GM12878 (cell line): ENCODE data around the gene ZNF444. TPM values are rescaled to one million over a fixed set of nuclear protein-coding genes. Genes with fewer than 3 reads are reported as not detected.
A peak's percentile ranks its signal among the peaks of the same experiment; 100 is the strongest.

Experiments
- ATAC-seq: fragments of 200-7000 bp; cut with Tn5 transposase; 3 replicates; pipeline ENCODE4 v1.9.1; 2020; ENCODE audit warnings: mild to moderate bottlenecking, moderate library complexity
- BruUV-seq: library from RNA; stranded (reverse); fragments of 400-500 nt; replicated peaks from 2 replicates; lab custom pipeline; 2021; lab: Mats Ljungman, UMichigan
- CTCF ChIA-PET: fragments of 300-600 bp; sonication (Branson Sonifier 250); formaldehyde crosslinking; extraction: SDS; loops from one replicate; lab custom pipeline; 2021; ENCODE audit warnings: inconsistent platforms; lab: Yijun Ruan, JAX
- POLR2A ChIA-PET: fragments of 350-600 bp; formaldehyde crosslinking; extraction: SDS; loops from one replicate; lab custom pipeline; 2021; ENCODE audit warnings: inconsistent platforms; lab: Charles Lee
- RAD21 ChIA-PET: fragments of 300-600 bp; sonication (Branson Sonifier 250); formaldehyde crosslinking; loops from one replicate; lab custom pipeline; 2023; ENCODE audit warnings: antibody characterized with exemption; ENCODE audit not compliant: unreplicated experiment; lab: Charles Lee
- SMC1A ChIA-PET: fragments of 300-600 bp; sonication (Branson Sonifier 250); formaldehyde crosslinking; loops from one replicate; lab custom pipeline; 2023; ENCODE audit not compliant: unreplicated experiment, uncharacterized antibody; lab: Charles Lee
- DNase-seq: peaks from one replicate; pipeline ENCODE4 v3.0.0-alpha.2; 2011; ENCODE audit warnings: low read depth, low spot score
- FAIRE-seq: peaks from 3 replicates; lab custom pipeline; 2011; peaks lifted over from hg19 to GRCh38; lab: Jason Lieb, UNC
- H2AFZ ChIP-seq: 2 replicates; pipeline ENCODE4 v1.6.0; 2011; ENCODE audit warnings: low read depth, low read length, control low read depth; ENCODE audit not compliant: control insufficient read depth
- H3K27ac ChIP-seq: 2 replicates; pipeline ENCODE4 v1.5.1; 2011; ENCODE audit warnings: control low read depth; ENCODE audit not compliant: control insufficient read depth, insufficient read depth
- H3K27me3 ChIP-seq, 2 experiments: replicated peaks in 1 of 2; 2 replicates each; pipeline versions ENCODE4 v1.6.0 to v1.6.1; 2011; ENCODE audit warnings: low read length in 1 of 2; ENCODE audit not compliant: control insufficient read depth in 2 of 2, insufficient read depth in 2 of 2
- H3K36me3 ChIP-seq, 2 experiments: 2 replicates each; pipeline ENCODE4 v1.5.1; 2011; ENCODE audit warnings: low read length in 1 of 2; ENCODE audit not compliant: control insufficient read depth in 2 of 2, insufficient read depth in 2 of 2
- H3K4me1 ChIP-seq: 2 replicates; pipeline ENCODE4 v1.6.1; 2011; ENCODE audit warnings: mild to moderate bottlenecking, low read length, moderate library complexity, mixed read lengths; ENCODE audit not compliant: control insufficient read depth, insufficient read depth
- H3K4me2 ChIP-seq: 2 replicates; pipeline ENCODE4 v1.6.0; 2011; ENCODE audit warnings: control low read depth; ENCODE audit not compliant: control insufficient read depth, insufficient read depth
- H3K4me3 ChIP-seq: fragments of 200-600 bp; sonication (generic); 2 replicates; pipeline ENCODE4 v1.5.1; 2016
- H3K79me2 ChIP-seq: 2 replicates; pipeline ENCODE4 v1.6.0; 2011; ENCODE audit warnings: low read length; ENCODE audit not compliant: control insufficient read depth, insufficient read depth
- H3K9ac ChIP-seq: 2 replicates; pipeline ENCODE4 v1.8.0; 2011; ENCODE audit warnings: low read length, control low read depth, mixed read lengths; ENCODE audit not compliant: control insufficient read depth, insufficient read depth
- H3K9me3 ChIP-seq: replicated peaks from 3 replicates; pipeline ENCODE4 v1.5.1; 2011; ENCODE audit warnings: mild to moderate bottlenecking, low read length; ENCODE audit not compliant: control insufficient read depth, insufficient read depth
- H4K20me1 ChIP-seq: 2 replicates; pipeline ENCODE4 v1.6.0; 2011; ENCODE audit not compliant: control insufficient read depth, insufficient read depth
- KLF5 ChIP-seq: fragments of 450-650 bp; IDR thresholded peaks from 2 replicates; pipeline ENCODE4 v1.6.1; 2014; ENCODE audit warnings: mild to moderate bottlenecking; ENCODE audit not compliant: partially characterized antibody
- ZNF592 ChIP-seq: fragments of 450-650 bp; IDR thresholded peaks from 2 replicates; pipeline ENCODE4 v1.6.1; 2017; ENCODE audit warnings: mild to moderate bottlenecking, moderate library complexity
- WGBS: methylation state at CpG from one replicate; pipeline ENCODE4 v1.1.6; 2016; ENCODE audit warnings: low lambda C conversion rate; ENCODE audit not compliant: insufficient replicate concordance, insufficient coverage; ENCODE audit errors: missing lambda C conversion rate; 5-methylcytosine and 5-hydroxymethylcytosine counted together
- in situ Hi-C: fragments of 300-500 bp; cut with MboI; formaldehyde crosslinking; loops from 9 replicates; pipeline ENCODE4 v1.14.3; 2018; ENCODE audit warnings: mixed read lengths
- intact Hi-C: fragments of 100-400 bp; cut with micrococcal nuclease; formaldehyde crosslinking; loops from one replicate; pipeline ENCODE4 v1.14.2; 2022; ENCODE audit not compliant: unreplicated experiment
- polyA plus RNA-seq, 11 experiments: library from polyadenylated mRNA; depleted of rRNA in 4 of 11; unstranded in 6 of 11; stranded (reverse) in 5 of 11; fragments of >200 nt; fragmentation: Nextera tagmentation in 4 of 11; fragmentation: Illumina TruSeq in 1 of 11; extraction: Ambion mirVana in 4 of 11; extraction: Trizol in 1 of 11; gene quantifications; 1 replicate in 1 of 11; 2 replicates in 10 of 11; pipeline versions ENCODE4 v1.2.1 to v1.2.3, GENCODE V29; 2011 to 2016; ENCODE audit warnings: inconsistent platforms in 2 of 11, missing spikeins in 2 of 11, low read depth in 1 of 11
- total RNA-seq, 4 experiments: library from RNA; depleted of rRNA in 3 of 4; stranded (reverse); fragments of >200 nt in 3 of 4; fragmentation: Illumina TruSeq in 1 of 4; extraction: Trizol in 1 of 4; gene quantifications; 2 replicates each; pipeline versions ENCODE4 v1.2.1 to v1.2.3, GENCODE V29; 2013 to 2021

Gene ZNF444
- total and polyA plus RNA-seq, 10 of the 15 experiments (the other 5 are each of a cell fraction or from before 2014, with no cell fraction given), result 0.45 to 28.2 (median 11.6) TPM

GRCh38 chr19:56159009-56159559 is 18.0 kb downstream of the ZNF444 start:
- intact Hi-C loops, result no loop called here
- no peak for ATAC-seq

More at GRCh38 chr19:56159009-56159559, 18.0 kb downstream of the ZNF444 start:
- Histone ChIP-seq H2AFZ (no peak overlapping the region), H3K36me3 (peaks cover 9 to 11% of the 10 kb centered on the region in 2 experiments; a peak in 3 of 4 replicates), H4K20me1 (no peaks in the 10 kb centered on the region), H3K9me3 (no peaks in the 10 kb centered on the region), H3K9ac (no peak overlapping the region), H3K79me2 (no peaks in the 10 kb centered on the region), H3K27ac (no peak overlapping the region), H3K4me2 (no peak overlapping the region), H3K4me3 (no peak overlapping the region), H3K4me1 (no peaks in the 10 kb centered on the region), H3K27me3 (no peaks in the 10 kb centered on the region)
- POLR2A ChIA-PET, result no interaction called here
- SMC1A ChIA-PET, result no interaction called here
- peak; percentile 31 for FAIRE-seq
- RAD21 ChIA-PET, result no interaction called here
- WGBS, result 96% methylated on average over 9 of the region's 9 CpGs
- no peak for DNase-seq
- BruUV-seq, result no TSS peak
- in situ Hi-C loops, result no loop called here
- CTCF ChIA-PET, result no interaction called here
- no peak for TF ChIP-seq ZNF592
- TF ChIP-seq KLF5, result no peak
